Measurements from ENCODE around the gene OR13J1.

OR13J1 gene

DNA sequence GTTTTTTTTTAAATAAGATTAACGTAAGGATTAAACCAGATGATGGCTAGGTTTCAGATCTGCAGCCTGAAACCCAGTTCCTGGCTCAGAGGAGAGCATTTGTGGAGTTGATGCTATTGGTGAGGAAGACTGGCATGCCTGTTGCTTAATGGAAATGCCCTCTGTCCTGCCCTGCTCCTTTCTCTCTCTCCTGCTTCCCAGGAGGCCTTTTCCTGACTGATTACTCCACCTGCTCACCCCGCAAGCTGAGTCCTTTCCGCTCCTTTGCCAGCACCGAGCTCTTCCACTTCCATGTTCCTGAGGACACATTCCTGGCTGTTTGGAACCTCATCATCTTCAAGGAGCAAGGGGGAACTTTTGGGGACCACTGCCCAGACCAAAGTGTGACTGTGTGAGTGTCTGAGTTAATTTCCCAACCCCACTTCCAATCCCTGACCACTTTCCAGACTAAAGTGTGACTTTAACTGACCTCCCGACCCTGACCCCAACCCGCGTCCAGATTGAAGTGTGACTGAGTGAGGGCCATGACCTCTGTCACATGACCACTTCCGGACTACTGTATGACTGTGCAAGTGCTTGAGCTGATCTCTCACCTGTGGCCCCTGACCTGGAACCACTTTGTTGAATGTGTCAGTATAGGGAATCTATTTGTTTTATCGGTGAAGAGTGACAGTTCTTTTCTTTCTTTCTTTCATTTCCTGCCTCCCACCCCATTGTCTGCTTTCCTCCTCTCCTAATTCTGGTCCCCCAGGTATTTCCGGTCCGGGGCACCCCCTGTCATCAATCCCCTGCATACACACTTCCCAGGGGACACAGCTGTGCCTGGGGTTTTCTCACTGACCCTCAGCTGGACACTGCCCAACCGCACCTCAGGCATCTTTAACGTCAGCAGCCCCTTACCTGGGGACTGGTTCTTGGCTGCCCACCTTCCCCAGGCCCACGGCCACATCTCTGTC, 35.7 kb downstream of the OR13J1 start:
- no peak for DNase-seq (ENCODE audit: low read depth in 2 of 2)

DNA sequence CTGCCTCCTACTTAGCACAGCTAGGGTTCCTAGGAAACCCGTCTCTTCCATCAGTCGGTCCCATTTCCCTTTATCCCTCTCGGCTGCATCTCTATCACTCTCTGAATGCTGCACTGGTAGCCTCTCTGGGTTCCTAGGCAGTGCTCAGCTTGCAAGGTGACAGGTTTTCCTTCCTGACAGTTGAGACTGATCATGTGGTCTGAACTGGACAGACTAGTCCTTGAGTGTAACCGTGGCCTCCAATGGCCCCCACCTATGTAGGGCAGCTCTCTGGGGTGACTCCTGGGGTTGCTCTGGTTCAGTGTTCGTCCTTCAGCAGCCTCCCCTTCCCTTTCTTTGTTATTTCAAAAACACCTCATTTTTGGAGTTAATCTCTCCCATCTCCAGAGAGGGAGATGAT, 37.4 kb downstream of the OR13J1 start:
- DNase-seq (ENCODE audit: low read depth in 2 of 2) = no peak

DNA sequence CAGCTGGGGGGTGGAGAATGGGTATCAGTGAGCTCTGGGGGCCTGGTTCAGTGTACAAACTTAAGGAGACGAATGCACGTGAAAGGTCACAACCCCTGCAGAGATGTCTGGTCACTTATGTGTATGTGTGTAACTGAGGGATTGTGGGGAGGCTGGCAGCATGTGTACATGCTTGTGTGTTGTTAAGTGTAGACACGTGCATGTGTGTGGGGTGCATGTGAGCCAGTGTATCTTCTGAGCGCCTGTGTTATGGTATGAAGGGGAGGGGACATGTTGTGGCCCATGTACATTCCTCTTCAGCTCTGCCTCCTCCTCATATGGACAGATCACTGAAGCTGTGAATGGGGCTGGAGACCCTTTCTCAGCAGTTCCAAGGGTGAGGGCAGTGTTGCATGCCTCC, 39.2 kb downstream of the OR13J1 start:
- DNase-seq (ENCODE audit: low read depth in 2 of 2) = no peak

DNA sequence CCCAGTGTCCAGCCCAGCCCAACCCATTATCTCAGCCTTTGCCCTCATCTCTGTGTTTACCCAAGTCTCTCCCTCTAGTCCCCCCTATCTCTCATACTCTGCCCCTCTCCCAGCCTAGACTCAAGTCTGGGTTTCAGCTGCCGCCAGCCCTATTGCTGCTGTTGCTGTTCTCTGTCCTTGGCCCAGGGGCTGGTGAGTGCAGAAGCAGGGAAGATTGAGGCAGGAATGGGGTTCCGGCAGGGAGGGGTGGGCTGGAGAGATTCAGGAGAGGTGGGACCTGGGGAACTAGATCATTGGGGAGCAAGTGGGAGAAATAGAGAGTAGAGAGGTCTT, 40.5 kb downstream of the OR13J1 start:
- DNase-seq (ENCODE audit: low read depth in 2 of 2) = no peak

DNA sequence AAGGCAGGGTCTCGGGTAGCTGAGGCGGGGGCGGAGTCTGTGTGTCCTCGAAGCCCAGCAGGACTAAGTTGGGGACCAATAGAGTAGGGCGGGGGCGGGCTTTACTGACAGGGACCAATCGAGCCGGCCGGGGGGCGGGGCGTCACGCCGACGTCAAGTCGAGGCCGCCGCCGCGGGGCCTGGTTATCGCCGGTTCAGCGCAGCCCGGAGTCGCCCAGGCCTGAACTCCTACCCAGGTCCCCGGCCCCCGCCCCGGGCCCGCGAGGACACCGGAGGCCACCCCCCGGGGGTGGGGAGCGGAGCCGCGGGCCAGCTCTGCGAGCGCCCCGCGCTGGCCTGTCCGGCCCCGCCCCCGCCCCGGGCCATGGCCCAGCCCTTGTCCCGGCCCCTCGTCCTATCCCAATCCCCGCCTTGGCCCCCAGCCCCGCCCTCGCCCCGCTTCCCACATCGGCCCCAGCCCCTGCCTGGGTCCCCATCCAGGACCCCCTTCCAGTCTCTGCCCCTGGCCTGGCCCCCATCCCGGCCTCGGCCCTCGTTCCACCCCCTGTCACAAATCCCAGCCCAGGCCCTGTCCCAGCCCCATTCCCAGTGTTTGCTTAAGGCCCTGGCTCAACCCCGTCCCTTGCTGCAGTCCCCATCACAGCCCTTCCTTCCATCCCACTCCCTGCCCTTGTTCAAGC, 41.0 kb downstream of the OR13J1 start, which contains the start of gene TMEM8B:
Gene TMEM8B (plus strand): TSS at position 145 of the 680 bp plus-strand sequence. CDS start 220 bp downstream, at position 365.
- DNase-seq (ENCODE audit: low read depth in 2 of 2) = peak; percentile 96

DNA sequence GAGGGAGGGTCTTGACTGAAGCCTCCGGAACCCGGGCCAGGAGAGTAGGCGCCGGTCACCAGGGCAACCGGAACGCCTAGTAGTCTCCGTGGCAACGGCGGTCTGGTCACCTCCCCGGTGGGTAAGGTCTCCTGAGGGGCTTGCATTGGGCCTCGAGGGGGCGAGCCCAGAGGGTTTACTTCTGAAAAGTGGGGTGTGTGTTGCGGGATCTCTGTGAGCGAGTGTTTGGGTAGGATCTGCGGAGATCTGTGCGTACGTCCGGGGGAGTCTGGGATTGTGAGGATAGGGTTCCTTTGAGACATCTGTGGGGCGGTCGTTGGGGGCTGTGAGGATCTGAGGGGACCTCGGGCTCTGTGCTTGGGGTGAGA, 41.5 kb downstream of the OR13J1 start, which contains the start of gene FAM221B:
Gene FAM221B (minus strand): TSS at position 17 of the 368 bp plus-strand sequence. CDS start 2,571 bp downstream, outside the sequence.
- DNase-seq (ENCODE audit: low read depth in 2 of 2) = no peak

DNA sequence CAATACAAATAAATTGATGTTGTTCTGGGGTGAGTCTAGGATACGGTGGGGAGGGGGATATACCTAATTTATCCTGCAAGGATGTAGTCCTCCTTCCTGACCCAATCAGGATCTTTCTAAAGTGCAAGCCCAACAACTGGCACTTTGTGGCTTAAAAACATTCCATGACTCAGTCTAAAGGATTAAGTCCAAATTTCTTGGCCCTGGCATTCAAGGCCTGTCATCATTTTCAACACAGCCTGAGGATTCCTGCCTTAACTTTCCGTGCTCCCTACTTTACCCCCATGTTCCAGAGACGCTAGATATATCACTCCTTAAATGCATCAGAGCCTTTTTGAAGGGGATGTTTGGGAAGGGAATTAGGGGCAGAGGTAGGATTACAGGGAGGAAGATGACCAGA, 42.7 kb downstream of the OR13J1 start:
- no peak for DNase-seq (ENCODE audit: low read depth in 2 of 2)

DNA sequence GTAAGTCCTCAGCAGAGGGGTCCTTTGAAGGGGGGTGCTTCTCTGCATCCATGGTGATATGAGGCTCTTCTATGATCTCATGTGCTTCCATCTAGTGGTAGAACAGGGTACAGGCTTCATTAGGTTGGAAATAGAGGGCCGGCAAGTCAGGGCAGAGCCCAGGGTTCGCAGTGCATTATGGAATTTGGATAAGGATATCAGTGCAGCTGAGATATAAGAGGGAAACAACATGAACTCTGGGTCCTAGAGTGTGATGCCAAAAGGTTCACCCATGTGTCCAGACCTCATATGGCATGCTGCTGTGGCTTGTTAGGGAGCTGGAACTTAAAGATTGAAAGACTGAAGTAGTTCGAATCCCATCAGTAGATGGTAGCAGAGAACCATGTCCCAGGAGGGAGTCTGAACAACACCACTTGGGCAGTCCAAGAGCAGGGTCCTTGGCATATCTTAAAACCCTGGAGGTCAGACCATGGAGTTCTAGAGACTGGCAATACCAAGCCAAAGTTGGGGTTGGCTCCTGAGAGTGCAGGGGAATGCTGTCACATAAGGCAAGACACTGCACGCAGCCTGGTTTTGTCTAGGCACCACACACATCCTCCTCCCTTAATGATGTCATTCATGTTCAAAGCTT, 44.0 kb downstream of the OR13J1 start:
- DNase-seq (ENCODE audit: low read depth in 2 of 2) = no peak

DNA sequence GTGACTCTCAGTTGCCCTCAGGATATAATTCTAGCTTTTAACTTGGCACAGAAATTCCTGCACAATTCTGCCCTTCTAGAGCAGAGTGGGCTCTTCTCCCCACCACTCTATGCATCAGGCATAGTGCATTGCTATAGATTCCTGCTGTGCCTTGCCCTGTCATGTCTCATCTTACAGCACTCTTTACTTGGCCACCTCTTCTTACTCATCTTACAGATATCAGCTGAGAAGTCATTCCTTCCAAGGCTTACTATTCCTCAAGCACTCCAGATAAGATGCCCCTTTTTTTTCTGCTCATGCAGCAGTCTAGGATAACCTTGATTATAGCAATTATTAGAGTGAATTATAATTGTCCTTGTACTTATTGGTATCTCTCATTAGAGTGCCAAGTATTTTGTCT, 47.3 kb downstream of the OR13J1 start:
- no peak for DNase-seq (ENCODE audit: low read depth in 2 of 2)

DNA sequence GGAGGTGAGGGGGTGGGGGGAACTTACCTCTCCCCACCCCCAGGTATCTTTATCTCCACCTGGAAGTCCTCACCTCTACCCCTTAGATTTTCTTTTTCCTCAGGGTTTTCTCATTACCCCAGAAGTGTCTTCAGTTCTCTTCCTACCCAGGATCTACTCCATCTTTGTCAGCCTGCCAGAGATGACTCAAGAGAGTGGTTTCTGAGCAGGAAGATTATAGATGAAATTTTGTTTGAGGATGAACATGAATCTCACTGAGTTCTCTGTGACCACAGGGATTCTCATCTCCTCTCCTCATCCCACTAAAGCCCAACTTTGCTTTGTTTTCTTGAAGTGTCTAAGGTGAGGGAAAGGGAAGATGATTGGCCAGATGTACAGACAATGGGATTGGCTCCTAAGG, 50.1 kb downstream of the OR13J1 start:
- DNase-seq (ENCODE audit: low read depth in 2 of 2) = no peak
